PFSK-1 (cell line): ENCODE results near the gene HBS1L.

Experiments used
- FOXP2 ChIP-seq: optimal IDR thresholded peaks from 2 replicates; pipeline ENCODE3; 2011; ENCODE audit warnings: borderline replicate concordance, control low read depth, inconsistent platforms; ENCODE audit not compliant: insufficient read depth; ENCODE audit errors: extremely low read length, extremely low read depth
- POLR2AphosphoS5 ChIP-seq: IDR thresholded peaks from 2 replicates; pipeline ENCODE4 v1.6.1; 2012; ENCODE audit warnings: low read depth, mild to moderate bottlenecking, control low read depth, low read length, moderate library complexity
- SIN3A ChIP-seq: IDR thresholded peaks from 2 replicates; pipeline ENCODE4 v1.6.1; 2012; ENCODE audit warnings: mild to moderate bottlenecking, low read length, moderate library complexity, borderline replicate concordance; ENCODE audit not compliant: insufficient read depth
- TAF1 ChIP-seq: IDR thresholded peaks from 2 replicates; pipeline ENCODE4 v1.6.1; 2012; ENCODE audit warnings: low read length, control low read depth, borderline replicate concordance; ENCODE audit not compliant: insufficient read depth
- TF ChIP-seq, protein P1 (sequence below), 2 experiments: IDR thresholded peaks; 2 replicates each; pipeline versions ENCODE4 v1.6.1 to v1.8.0; 2011 to 2012; ENCODE audit warnings: low read depth in 2 of 2, low read length in 2 of 2, control low read depth in 1 of 2, inconsistent platforms in 1 of 2, mild to moderate bottlenecking in 1 of 2, moderate library complexity in 1 of 2; ENCODE audit not compliant: insufficient read depth in 1 of 2

HBS1L gene

GRCh38 chr6:135090819-135091218, 36.2 kb upstream of the HBS1L start:
- TF ChIP-seq SIN3A, result no peak
- TF ChIP-seq POLR2AphosphoS5, result no peak
- TF ChIP-seq, protein P1, sequence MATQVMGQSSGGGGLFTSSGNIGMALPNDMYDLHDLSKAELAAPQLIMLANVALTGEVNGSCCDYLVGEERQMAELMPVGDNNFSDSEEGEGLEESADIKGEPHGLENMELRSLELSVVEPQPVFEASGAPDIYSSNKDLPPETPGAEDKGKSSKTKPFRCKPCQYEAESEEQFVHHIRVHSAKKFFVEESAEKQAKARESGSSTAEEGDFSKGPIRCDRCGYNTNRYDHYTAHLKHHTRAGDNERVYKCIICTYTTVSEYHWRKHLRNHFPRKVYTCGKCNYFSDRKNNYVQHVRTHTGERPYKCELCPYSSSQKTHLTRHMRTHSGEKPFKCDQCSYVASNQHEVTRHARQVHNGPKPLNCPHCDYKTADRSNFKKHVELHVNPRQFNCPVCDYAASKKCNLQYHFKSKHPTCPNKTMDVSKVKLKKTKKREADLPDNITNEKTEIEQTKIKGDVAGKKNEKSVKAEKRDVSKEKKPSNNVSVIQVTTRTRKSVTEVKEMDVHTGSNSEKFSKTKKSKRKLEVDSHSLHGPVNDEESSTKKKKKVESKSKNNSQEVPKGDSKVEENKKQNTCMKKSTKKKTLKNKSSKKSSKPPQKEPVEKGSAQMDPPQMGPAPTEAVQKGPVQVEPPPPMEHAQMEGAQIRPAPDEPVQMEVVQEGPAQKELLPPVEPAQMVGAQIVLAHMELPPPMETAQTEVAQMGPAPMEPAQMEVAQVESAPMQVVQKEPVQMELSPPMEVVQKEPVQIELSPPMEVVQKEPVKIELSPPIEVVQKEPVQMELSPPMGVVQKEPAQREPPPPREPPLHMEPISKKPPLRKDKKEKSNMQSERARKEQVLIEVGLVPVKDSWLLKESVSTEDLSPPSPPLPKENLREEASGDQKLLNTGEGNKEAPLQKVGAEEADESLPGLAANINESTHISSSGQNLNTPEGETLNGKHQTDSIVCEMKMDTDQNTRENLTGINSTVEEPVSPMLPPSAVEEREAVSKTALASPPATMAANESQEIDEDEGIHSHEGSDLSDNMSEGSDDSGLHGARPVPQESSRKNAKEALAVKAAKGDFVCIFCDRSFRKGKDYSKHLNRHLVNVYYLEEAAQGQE (IDR thresholded peaks at IDR 0.05; ENCODE audit: insufficient read depth in 1 of 2, low read depth in 2 of 2, low read length in 2 of 2), result no peak
- no peak for TF ChIP-seq TAF1
- no peak for TF ChIP-seq FOXP2

GRCh38 chr6:135089901-135090300, 35.3 kb upstream of the HBS1L start:
- no peak for TF ChIP-seq FOXP2

GRCh38 chr6:135088818-135089809, 34.5 kb upstream of the HBS1L start:
- TF ChIP-seq POLR2AphosphoS5 (no peak), FOXP2 (no peak), TAF1 (no peak)

- no peak for TF ChIP-seq SIN3A
- TF ChIP-seq TAF1, result no peak
- no peak for TF ChIP-seq FOXP2
- TF ChIP-seq, protein P1 (IDR thresholded peaks at IDR 0.05; ENCODE audit: insufficient read depth in 1 of 2, low read depth in 2 of 2, low read length in 2 of 2), result no peak
- no peak for TF ChIP-seq POLR2AphosphoS5
Observed at GRCh38 chr6:135088281-135088680, 33.7 kb upstream of the HBS1L start.

GRCh38 chr6:135087803-135088202, 33.2 kb upstream of the HBS1L start:
- TF ChIP-seq POLR2AphosphoS5, result no peak
- TF ChIP-seq, protein P1 (IDR thresholded peaks at IDR 0.05; ENCODE audit: insufficient read depth in 1 of 2, low read depth in 2 of 2, low read length in 2 of 2), result no peak
- no peak for TF ChIP-seq SIN3A
- no peak for TF ChIP-seq FOXP2
- TF ChIP-seq TAF1, result no peak

GRCh38 chr6:135087403-135087802, 32.8 kb upstream of the HBS1L start:
- TF ChIP-seq, protein P1 (IDR thresholded peaks at IDR 0.05; ENCODE audit: insufficient read depth in 1 of 2, low read depth in 2 of 2, low read length in 2 of 2), result no peak
- TF ChIP-seq TAF1 (no peak), SIN3A (no peak), POLR2AphosphoS5 (no peak), FOXP2 (no peak)
